Natural killer cell (primary cell): ENCODE results near the gene SUCLG1. TPM values are rescaled to one million over a fixed set of nuclear protein-coding genes. Genes with fewer than 3 reads are reported as not detected.

Experiments used
- ATAC-seq, 3 donors: fragments of 150-1000 bp in 2 of 3; fragments of 200-7000 bp in 1 of 3; cut with Tn5 transposase; 1 replicate in 1 of 3; 2 replicates in 2 of 3; pipeline ENCODE4 v1.10.0; 2021; ENCODE audit warnings: mild to moderate bottlenecking in 2 of 3, moderate library complexity in 2 of 3
- DNase-seq, 2 donors: peaks; one replicate each; pipeline versions ENCODE4 v3.0.0 to v3.0.0-alpha.2; 2013 to 2021; ENCODE audit warnings: mixed read lengths in 1 of 2
- H3K27ac ChIP-seq: one replicate; pipeline ENCODE4 v1.5.1; 2013; ENCODE audit warnings: mild to moderate bottlenecking, low read length
- H3K27me3 ChIP-seq: one replicate; pipeline ENCODE4 v1.6.1; 2013; ENCODE audit warnings: low read length; ENCODE audit not compliant: control insufficient read depth, insufficient read depth
- H3K36me3 ChIP-seq: one replicate; pipeline ENCODE4 v1.6.1; 2013; ENCODE audit warnings: low read length; ENCODE audit not compliant: control insufficient read depth, insufficient read depth
- H3K4me1 ChIP-seq: one replicate; pipeline ENCODE4 v1.6.1; 2013; ENCODE audit warnings: low read length; ENCODE audit not compliant: control insufficient read depth, insufficient read depth
- H3K4me3 ChIP-seq: one replicate; pipeline ENCODE4 v1.5.1; 2013; ENCODE audit warnings: low read length
- H3K9me3 ChIP-seq: one replicate; pipeline ENCODE4 v1.6.1; 2013; ENCODE audit warnings: low read length; ENCODE audit not compliant: control insufficient read depth, insufficient read depth
- H3K27ac Mint-ChIP-seq, 2 donors: one replicate each; pipeline ENCODE4 v1.8.0; 2022; ENCODE audit warnings: mild to moderate bottlenecking in 2 of 2, mixed read lengths in 2 of 2, moderate library complexity in 1 of 2
- H3K27me3 Mint-ChIP-seq, 2 donors: one replicate each; pipeline ENCODE4 v1.8.0; 2022; ENCODE audit warnings: low read depth in 2 of 2, mixed read lengths in 2 of 2
- H3K36me3 Mint-ChIP-seq: one replicate; pipeline ENCODE4 v1.8.0; 2022; ENCODE audit warnings: mixed read lengths
- H3K4me1 Mint-ChIP-seq, 2 donors: one replicate each; pipeline ENCODE4 v1.8.0; 2022; ENCODE audit warnings: mixed read lengths in 2 of 2
- H3K4me3 Mint-ChIP-seq: one replicate; pipeline ENCODE4 v1.8.0; 2022; ENCODE audit warnings: mild to moderate bottlenecking, moderate library complexity, mixed read lengths
- H3K9me3 Mint-ChIP-seq, 2 donors: one replicate each; pipeline ENCODE4 v1.8.0; 2022; ENCODE audit warnings: mixed read lengths in 2 of 2
- WGBS: methylation state at CpG from one replicate; pipeline ENCODE4 v1.1.7; 2013; ENCODE audit warnings: missing lambda C conversion rate; ENCODE audit not compliant: insufficient coverage; 5-methylcytosine and 5-hydroxymethylcytosine counted together
- intact Hi-C: fragments of 100-400 bp; cut with micrococcal nuclease; formaldehyde crosslinking; loops from one replicate; pipeline ENCODE4 v1.14.2; 2022
- total RNA-seq, 4 donors: library from RNA; stranded (reverse); fragments of 120-200 nt in 1 of 4; gene quantifications; one replicate each; pipeline versions ENCODE4 v1.2.3 to v1.2.4, GENCODE V29; 2013 to 2022
- TF ChIP-seq, protein P1 (sequence below): fragments of 200-600 bp; IDR thresholded peaks from one replicate; pipeline ENCODE4 v1.8.0; 2022; ENCODE audit warnings: antibody characterized with exemption

Gene SUCLG1
- total RNA-seq, 3 donors from 2014 or later (not counting 1 experiment from before 2014, with no cell fraction given): 53.0 to 61.7 (median 54.6) TPM

DNA sequence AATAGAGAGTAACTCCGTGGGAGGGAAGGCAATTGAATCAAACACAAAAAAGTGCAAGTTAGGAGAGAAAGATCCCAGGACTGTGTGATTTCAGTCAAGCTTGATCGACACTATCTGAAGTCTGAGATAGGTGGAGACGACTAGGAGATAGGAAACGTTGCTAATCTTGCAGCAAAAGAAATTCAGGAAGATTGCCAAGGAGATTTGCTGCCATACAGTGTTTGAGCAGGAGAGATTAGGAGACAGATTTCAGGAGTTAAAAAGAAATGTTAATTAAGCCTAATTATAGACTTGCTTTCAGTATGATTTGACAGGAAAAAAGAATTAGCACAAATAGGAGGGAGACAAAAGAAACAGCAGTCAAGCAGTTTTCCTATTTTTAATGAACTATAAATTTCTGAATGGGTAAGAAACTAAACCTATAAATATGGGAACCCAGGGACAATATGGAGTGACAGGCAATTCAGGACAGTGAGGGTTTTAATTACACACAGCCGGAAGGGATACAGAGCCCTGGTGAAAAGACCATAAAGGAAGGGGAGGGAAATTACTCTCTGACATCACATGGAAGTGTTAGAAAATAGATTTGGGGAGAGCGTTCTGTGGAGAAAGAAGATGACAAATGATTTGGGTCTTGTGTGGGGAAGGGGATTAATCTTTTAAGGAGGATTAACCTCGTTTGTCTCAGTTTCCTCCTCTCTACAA lies 72.6 kb downstream of the SUCLG1 start:
- no peaks in the 10 kb centered on the region for H3K9me3 Mint-ChIP-seq
- ATAC-seq: no peak
- H3K27ac ChIP-seq: no peak overlapping the region
- peaks cover 2% of the 10 kb centered on the region for H3K27me3 ChIP-seq
- H3K27ac Mint-ChIP-seq: no peak overlapping the region
- intact Hi-C loops: no loop called here
- no peak overlapping the region for H3K4me3 Mint-ChIP-seq
- no peaks in the 10 kb centered on the region for H3K9me3 ChIP-seq
- 30% methylated on average over 5 of the region's 7 CpGs for WGBS
- no peaks in the 10 kb centered on the region for H3K4me1 ChIP-seq
- no peaks in the 10 kb centered on the region for H3K4me1 Mint-ChIP-seq
- TF ChIP-seq, protein P1, sequence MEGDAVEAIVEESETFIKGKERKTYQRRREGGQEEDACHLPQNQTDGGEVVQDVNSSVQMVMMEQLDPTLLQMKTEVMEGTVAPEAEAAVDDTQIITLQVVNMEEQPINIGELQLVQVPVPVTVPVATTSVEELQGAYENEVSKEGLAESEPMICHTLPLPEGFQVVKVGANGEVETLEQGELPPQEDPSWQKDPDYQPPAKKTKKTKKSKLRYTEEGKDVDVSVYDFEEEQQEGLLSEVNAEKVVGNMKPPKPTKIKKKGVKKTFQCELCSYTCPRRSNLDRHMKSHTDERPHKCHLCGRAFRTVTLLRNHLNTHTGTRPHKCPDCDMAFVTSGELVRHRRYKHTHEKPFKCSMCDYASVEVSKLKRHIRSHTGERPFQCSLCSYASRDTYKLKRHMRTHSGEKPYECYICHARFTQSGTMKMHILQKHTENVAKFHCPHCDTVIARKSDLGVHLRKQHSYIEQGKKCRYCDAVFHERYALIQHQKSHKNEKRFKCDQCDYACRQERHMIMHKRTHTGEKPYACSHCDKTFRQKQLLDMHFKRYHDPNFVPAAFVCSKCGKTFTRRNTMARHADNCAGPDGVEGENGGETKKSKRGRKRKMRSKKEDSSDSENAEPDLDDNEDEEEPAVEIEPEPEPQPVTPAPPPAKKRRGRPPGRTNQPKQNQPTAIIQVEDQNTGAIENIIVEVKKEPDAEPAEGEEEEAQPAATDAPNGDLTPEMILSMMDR: no peak
- peaks cover 17 to 29% of the 10 kb centered on the region in 2 donors for H3K27me3 Mint-ChIP-seq
- no peak overlapping the region for H3K4me3 ChIP-seq
- no peak for DNase-seq
- H3K36me3 Mint-ChIP-seq: no peaks in the 10 kb centered on the region
- no peaks in the 10 kb centered on the region for H3K36me3 ChIP-seq

DNA sequence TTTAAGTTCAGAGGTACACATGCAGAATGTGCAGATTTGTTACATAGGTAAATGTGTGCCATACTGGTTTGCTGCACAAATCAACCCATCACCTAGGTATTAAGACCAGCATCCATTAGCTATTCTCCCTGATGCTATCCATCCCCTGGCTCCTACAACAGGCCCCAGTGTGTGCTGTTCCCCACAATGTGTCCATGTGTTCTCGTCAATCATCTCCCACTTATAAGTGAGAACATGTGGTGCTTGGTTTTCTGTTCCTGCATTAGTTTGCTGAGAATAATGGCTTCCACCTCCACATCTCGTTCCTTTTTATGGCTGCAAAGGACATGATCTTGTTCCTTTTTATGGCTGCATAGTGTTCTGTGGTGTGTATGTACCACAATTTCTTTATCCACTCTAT lies 75.8 kb downstream of the SUCLG1 start:
- no peaks in the 10 kb centered on the region for H3K4me1 Mint-ChIP-seq
- H3K27me3 Mint-ChIP-seq: peaks cover 17 to 29% of the 10 kb centered on the region in 2 donors
- no peaks in the 10 kb centered on the region for H3K36me3 Mint-ChIP-seq
- H3K27ac Mint-ChIP-seq: no peak overlapping the region
- DNase-seq (no peak), ATAC-seq (no peak)
- no peaks in the 10 kb centered on the region for H3K9me3 ChIP-seq
- H3K36me3 ChIP-seq: no peaks in the 10 kb centered on the region
- no peak overlapping the region for H3K4me3 Mint-ChIP-seq
- H3K9me3 Mint-ChIP-seq: no peaks in the 10 kb centered on the region
- peaks cover 2% of the 10 kb centered on the region for H3K27me3 ChIP-seq
- H3K4me1 ChIP-seq: no peaks in the 10 kb centered on the region
- no peak overlapping the region for H3K27ac ChIP-seq
- no peak overlapping the region for H3K4me3 ChIP-seq
- no CpG with 5 or more reads among the region's 2 CpGs for WGBS
- intact Hi-C loops: no loop called here
- TF ChIP-seq, protein P1: no peak

DNA sequence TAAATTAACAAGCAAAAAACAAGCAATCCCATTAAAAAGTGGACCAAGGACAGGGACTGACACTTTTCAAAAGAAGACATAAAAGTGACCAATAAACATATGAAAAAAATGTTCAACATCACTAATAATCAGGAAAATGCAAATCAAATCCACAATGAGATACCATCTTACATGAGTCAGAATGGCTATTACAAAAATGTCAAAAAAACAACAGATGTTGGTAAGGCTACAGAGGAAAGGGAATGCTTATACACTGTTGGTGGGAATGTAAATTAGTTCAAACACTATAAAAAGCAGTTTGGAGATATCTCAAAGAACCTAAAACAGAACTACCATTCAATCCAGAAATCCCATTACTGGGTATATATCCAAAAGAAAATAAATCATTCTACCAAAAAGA lies 78.2 kb downstream of the SUCLG1 start:
- intact Hi-C loops: no loop called here
- no peak overlapping the region for H3K4me3 ChIP-seq
- H3K27me3 ChIP-seq: no peaks in the 10 kb centered on the region
- Mint-ChIP-seq H3K27me3 (peaks cover 10 to 18% of the 10 kb centered on the region in 2 donors), H3K4me1 (no peaks in the 10 kb centered on the region), H3K4me3 (no peak overlapping the region), H3K27ac (no peak overlapping the region), H3K9me3 (no peaks in the 10 kb centered on the region), H3K36me3 (no peaks in the 10 kb centered on the region)
- H3K9me3 ChIP-seq: no peaks in the 10 kb centered on the region
- no peak for DNase-seq
- H3K4me1 ChIP-seq: no peaks in the 10 kb centered on the region
- H3K36me3 ChIP-seq: no peaks in the 10 kb centered on the region
- no peak overlapping the region for H3K27ac ChIP-seq
- ATAC-seq: no peak
- TF ChIP-seq, protein P1: no peak

DNA sequence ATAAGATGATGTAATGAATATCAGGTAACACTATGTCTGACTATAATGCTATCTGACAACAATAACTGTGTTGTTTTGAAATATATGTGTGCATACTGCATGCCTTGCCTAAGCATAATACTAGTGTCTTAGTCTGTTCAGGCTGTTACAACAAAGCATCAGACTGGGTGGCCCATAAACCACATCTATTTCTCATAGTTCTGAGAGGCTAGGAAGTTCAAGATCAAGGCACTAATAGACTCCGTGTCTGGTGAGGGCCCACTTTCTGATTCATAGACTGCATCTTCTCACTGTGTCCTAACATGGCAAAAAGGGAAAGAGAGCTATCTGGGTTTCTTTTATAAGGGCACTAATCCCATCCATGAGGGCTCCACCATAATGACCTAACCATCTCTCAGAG lies 80.1 kb downstream of the SUCLG1 start:
- H3K4me1 Mint-ChIP-seq: no peaks in the 10 kb centered on the region
- WGBS: 88% methylated on average over 1 of the region's 1 CpG

More for the DNA sequence above, 80.1 kb downstream of the SUCLG1 start:
- Mint-ChIP-seq H3K27ac (no peak overlapping the region), H3K27me3 (peaks cover 4% of the 10 kb centered on the region in 2 donors), H3K4me3 (no peak overlapping the region), H3K9me3 (no peaks in the 10 kb centered on the region), H3K36me3 (no peaks in the 10 kb centered on the region)
- ATAC-seq: no peak
- DNase-seq: no peak
- no peak overlapping the region for H3K4me3 ChIP-seq
- no peaks in the 10 kb centered on the region for H3K9me3 ChIP-seq
- H3K27me3 ChIP-seq: no peaks in the 10 kb centered on the region
- TF ChIP-seq, protein P1: no peak
- H3K4me1 ChIP-seq: no peaks in the 10 kb centered on the region
- no peaks in the 10 kb centered on the region for H3K36me3 ChIP-seq
- intact Hi-C loops: no loop called here
- no peak overlapping the region for H3K27ac ChIP-seq
